NCI-H2227 (cell line): ENCODE results near the gene PLA2G2C.

Experiments
- DNase-seq: peaks from one replicate; lab custom pipeline; 2025; ENCODE audit not compliant: unreplicated experiment; lab: John Stamatoyannopoulos, UW

Gene PLA2G2C

DNA sequence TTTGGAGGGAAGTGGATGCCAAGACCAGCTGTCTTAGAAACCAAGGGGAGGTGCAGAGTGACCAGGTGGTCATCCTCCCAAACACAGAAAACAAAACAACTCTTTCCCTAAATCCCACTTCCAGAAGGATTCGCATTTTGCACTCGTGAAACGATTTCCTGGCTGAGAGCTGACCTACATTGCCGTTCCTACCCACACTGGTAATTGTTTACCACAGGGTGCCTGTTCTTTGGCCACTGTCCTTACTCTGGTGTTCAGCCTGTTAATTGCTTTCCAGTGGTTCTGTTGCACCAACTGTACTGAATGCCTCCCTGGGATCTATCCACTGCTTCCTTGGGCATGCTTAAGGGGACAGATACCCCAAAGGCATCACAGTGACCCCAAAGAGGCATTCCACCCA lies 23.2 kb upstream of the PLA2G2C start:
- no peak for DNase-seq

DNA sequence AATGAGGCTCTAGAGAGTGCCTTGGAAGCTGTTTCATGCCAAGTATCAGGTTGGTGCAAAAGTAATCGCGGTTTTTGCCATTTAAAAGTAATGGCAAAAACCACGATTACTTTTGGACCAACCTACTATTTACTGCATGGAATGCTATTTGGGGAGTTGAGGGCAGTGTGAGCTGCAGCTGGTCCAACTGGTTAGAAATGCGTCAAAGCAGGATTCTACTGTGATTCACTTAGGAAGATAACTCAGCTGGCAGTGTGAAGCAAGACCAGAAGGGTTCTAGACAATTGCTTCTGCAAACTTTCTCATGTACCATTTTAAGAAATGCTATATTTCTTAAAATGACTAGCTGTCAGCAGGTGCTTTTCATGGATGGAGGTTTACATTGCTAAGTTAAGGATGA lies 21.2 kb upstream of the PLA2G2C start:
- DNase-seq = no peak

DNA sequence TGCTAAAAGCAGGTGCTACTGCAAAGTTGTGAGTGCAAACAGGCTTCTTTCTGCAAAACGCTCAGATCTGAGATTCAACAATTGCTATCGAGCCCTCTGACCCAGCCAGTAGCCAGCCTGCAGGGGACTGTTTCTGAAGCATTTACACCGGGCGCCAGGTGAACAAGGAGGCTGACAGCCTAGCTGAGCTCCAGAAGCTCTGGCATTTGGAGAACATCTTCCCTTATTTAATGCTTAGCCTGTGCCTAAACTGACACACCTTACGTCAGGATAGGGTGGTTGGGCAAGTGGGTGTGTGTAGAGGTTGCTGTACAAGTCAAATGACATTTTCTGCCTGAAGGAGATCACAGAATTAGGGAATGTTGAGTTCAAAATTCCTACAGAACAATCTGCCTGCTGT lies 15.8 kb upstream of the PLA2G2C start:
- DNase-seq = no peak

DNA sequence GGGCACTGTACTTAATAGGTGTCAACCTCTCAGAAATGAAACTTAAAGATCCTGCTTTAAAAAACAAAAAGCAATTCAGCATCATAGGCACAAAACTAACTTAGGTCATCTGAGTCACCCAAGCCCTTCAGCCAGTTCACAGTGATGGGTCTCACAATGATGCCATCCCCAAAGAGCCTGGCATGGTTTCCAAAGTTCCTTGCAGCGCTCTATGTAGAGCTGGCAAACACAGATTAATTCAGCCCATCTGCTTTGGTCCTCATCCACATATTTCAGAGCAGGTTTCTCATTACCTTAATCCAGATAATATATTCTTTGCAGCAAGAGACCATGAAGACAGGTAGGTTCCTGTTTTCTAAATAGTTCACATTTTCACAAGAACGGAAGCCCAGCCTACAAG lies 14.6 kb upstream of the PLA2G2C start:
- no peak for DNase-seq

DNA sequence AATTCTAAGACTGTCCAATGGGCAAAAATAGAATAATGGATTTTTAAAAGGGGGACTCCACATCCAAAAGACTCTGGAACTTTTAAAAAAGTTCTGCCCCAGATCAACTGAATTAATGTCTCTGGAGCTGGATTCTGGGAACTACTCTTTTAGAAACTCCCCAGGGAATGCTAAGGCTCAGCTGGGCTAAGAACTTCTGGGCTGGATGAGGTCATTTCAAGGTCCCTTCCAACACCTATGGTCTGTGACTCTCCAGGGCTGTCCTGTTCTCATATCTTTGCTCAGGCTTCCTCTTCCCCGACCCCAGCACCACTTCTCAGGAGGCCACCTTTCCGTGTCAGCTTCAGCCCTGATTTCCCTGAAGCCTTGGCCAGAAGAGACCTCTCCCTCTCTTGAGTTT lies 13.5 kb upstream of the PLA2G2C start:
- no peak for DNase-seq

DNA sequence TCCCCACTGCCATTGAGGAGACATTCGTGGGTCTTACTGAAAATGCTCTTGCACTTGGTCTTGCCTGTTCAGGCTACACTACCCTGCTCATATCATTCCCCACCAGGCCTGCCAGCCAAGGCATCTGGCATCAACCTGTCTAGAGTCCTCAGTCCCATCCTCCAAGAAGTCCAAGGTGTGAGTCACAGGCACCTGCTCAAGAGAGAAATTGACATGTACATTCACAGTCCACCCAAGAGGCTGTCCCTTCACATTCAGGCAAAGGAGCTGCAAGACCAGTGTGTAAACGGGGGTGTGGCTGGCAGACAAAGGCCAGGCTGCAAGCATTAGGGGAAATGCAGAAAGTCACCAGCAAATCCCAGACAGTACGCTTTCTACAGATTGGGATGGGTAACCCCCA lies 13.1 kb upstream of the PLA2G2C start:
- no peak for DNase-seq

DNA sequence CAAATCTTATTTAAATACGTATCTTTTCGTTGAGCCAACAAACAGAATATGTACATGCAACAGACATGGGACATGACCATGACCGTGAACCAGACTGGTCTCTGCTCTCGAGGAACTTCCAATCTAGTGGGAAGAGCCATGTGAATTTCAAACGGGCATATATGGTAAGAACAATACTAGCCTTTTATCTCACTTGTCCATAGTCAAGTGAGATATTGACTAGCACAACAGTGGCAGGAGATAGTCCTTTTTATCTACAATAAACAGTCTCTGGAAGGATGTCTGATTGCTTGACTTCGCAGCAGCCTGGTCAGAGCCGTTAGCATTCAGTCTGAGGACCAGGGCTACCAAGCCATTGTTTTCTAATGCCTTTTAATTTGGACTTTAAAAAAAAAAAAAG lies 12.6 kb upstream of the PLA2G2C start:
- DNase-seq = no peak

DNA sequence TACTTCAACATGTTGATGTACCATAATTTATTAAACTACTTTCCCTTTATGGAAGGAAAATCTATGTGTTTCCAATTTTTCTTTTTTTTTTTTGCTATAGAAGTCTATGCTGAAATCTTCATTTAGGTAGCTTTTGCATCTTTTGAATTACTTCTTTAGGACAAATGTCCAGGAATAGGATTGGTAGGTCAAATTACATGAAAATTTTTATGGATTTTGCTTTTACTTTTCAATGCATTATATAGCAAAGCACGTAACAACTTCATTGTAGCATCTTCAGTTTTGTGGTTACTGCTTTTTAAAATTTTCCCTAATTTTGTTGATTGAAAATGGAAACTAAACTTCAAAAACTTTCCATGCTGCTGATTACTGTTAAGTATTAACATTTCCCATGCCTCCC lies 12.0 kb upstream of the PLA2G2C start:
- DNase-seq = no peak

DNA sequence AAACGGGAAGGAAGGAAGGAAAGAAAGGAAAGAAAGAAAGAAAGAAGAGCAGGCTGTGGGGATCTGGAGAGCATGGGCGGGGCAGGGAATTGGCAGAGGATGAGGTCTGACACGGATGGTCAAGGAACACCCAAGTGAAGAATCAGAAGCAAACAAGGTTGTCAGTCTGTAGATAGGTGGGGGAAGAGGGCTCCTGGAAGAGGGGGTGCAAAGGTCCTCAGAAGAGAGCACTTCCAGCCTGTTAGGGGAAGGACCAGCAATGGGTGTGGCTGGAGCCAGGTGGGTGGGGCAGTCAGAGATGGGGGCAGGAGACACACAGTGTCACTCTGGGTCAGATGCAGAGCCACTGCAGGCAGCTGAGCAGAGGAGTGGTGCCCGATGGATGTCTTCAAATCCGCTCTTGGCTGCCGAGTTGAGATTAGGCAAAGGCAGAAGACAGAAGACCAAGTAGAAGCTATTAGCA lies 11.0 kb upstream of the PLA2G2C start:
- DNase-seq = no peak

DNA sequence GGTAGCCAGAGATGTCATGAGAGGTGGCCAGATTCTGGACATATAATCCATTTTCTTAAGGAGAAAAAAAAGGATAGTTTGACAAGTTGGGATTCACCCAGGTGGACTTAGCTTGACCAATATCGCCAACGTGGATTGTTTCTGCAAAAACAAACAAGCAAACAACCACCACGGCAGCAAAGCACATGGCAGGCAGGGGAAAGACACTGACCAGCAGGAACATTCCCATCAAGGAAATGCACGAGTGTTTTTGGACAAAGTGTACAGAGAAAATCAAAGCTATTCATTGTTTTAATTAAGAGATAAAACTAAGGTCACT lies 9.1 kb upstream of the PLA2G2C start:
- DNase-seq = no peak

DNA sequence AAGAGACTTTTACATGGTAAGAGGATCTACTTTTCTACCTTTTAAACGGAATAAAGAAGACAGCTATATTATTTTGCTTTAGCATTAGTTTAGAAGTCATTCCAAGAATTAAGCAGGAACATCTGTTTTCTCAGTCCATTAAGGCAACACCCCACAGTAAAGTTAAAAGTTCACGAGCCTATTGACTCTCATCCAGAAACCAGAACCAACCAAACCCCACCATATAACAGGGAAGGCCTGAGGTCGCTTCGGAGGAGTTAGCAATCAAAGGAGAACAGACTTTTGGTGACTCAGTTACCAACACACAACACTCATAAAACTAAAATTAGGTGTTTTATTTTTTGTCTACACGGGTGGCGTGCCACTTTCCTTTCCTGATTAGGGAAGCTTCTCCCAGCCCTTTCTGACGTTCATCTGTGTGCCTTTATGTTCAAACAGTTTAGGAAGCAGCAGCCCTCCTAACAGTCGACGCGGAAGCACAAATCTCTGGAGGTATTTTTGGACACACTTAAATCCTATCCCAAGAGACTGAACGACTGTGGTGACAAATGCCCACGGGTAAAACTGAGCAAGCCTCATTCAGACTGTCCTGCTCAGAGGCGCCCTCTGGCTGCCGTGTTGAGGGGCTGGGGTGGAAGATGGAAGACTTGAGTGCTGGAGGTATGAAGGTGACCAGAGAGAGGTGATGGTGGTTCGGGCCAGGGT lies 8.6 kb upstream of the PLA2G2C start:
- peak; percentile 62 for DNase-seq

DNA sequence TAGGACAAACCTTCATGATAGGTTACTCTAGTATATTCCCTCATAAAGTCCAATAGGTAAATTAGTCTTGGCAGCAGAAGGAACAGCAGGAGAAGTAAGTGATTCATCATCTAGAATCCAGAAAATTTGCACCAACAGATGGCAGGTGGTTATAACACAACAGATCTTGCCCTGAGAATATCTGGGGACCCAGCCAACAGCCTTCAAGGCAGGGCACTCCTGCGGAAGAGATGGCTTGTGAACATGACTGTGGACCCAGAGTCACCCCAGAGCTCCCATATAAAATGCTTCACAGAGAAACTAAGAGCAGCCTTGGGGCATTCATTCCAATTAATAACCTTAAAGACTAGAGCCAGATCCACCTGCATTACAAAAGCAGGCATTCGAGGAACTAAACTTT lies 7.9 kb upstream of the PLA2G2C start:
- DNase-seq = no peak

DNA sequence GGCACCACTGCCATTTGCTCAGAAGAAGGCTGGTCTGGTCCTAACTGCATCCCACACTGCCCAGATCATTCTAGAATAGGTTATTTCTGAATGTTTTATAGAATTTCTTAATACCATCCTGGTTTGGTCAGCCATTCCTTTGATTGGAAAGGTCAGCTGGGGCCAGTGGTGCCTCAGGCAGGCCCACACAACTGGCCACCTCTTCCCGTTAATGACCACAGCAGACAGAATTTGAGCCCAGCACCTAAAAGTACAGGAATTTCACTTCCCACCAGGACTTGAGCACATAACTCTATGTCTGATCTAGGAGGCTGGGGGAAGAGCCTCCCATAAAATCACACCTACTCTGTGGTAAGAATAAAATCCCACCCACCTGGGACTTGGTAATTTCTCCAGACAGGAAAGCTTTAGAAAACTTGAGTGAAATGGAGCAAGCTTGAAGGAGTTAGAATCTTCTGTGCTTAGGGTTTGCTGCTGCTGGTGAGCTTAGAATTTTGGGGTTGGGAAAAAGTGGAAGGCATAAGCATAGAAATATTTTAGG lies 6.6 kb upstream of the PLA2G2C start:
- no peak for DNase-seq

DNA sequence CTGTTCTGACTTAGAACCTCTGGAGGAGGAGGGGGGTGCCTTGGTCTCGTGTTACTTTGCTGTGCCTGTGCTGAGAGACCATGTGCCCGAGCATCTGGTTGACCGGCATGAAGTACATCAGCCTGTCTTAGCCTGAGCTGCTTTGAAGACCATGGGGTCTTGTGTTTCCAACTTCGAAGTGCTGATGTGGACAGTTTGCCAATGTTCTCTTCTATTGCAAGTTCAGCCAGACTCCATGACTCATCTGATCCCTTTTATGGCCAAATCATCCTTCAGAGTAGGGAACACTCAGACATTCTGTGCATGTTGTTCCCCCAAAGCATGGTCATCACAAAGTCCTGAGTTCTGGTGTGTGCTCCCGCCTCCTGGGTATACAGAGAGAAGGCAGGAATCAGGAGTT lies 6.0 kb upstream of the PLA2G2C start:
- no peak for DNase-seq

DNA sequence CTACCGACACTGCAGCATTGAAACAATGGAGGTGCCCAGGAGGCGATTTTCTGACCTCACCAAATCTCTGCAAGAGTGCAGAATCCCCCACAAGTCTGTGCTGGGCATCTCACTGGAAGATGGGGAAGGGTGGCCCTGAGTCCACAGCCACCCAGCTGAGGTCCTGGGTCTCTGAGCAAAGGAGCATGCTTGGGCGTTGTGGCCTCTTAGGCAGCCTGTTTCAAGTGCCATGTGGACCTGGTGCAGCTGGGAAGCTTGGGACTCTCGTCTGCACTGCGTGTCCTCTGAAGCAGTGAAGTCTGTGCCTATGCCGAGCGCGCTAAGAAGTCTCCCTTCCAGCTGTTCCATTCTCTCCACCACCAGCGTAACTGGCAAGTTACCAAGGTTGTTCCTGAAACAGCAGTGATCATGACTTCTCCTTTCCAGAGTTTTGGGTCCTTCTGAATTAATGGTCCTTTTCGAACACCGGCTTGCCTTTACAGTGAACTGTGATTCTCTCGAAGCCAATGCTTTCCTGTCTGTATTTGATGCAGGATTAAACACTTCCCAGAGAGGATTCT lies 5.0 kb upstream of the PLA2G2C start:
- no peak for DNase-seq

DNA sequence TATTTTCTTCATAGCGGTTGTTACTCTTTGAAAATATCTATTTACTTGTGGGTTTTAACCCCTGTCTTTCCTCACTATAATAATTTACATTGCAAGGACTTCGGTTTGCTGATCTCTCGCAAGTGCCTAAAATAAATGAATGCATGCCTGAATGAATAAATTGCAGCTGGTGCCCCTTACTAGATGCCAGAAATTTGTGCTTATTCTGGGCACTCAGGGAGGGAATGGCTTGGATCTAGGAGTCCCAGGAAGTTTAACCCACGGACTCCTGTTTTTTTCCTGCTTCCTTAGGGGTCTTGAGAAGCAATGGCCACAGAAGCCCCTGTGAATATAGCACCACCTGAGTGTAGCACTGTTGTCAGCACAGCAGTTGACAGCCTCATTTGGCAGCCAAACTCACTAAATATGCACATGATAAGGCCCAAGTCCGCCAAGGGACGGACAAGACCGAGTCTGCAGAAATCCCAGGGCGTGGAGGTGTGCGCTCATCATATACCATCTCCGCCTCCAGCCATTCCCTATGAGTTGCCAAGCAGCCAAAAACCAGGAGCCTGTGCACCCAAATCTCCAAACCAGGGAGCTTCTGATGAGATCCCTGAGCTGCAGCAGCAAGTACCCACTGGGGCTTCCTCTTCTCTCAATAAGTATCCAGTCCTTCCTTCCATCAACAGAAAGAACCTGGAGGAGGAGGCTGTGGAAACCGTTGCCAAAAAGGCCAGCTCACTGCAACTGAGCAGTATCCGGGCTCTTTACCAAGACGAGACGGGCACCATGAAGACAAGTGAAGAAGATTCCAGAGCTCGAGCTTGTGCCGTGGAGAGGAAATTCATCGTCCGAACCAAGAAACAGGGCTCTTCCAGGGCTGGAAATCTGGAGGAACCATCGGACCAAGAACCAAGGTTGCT lies 4.2 kb upstream of the PLA2G2C start:
- no peak for DNase-seq

DNA sequence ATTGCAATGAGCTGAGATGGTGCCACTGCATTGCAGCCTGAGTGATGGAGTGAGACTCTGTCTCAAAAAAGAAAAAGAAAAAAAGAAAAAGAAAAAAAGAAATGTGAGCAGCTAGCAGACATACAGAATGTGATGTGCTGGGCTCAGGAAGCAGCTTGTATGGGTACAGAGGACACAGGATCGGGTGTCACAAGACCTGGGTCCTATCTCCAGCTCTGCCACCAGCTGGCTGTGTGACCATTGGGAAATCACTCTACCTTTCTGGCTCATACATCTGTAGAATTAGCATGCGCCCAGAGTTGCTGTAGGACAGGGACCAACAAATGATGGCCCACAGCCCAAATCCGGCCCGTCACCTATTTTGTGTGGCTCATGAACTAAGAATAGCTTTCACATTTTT lies 3.3 kb upstream of the PLA2G2C start:
- DNase-seq = no peak

DNA sequence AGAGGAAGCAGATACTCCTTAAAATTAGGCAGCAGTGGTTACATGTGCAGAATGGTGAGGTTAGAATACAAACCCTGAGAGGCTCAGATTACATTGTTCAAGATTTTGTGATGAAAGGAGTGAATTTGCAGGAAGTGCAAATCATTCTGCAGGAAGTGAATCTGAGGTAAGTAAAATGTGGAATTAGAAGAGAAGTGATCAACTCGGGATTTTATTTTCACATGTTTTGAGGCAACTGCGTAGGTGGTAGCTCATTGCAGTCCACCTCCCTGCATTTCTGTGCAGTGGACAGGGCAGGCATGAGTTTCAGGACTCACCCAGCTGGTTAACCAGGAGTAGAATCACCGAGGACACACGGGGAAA lies 2.1 kb upstream of the PLA2G2C start:
- DNase-seq = no peak

DNA sequence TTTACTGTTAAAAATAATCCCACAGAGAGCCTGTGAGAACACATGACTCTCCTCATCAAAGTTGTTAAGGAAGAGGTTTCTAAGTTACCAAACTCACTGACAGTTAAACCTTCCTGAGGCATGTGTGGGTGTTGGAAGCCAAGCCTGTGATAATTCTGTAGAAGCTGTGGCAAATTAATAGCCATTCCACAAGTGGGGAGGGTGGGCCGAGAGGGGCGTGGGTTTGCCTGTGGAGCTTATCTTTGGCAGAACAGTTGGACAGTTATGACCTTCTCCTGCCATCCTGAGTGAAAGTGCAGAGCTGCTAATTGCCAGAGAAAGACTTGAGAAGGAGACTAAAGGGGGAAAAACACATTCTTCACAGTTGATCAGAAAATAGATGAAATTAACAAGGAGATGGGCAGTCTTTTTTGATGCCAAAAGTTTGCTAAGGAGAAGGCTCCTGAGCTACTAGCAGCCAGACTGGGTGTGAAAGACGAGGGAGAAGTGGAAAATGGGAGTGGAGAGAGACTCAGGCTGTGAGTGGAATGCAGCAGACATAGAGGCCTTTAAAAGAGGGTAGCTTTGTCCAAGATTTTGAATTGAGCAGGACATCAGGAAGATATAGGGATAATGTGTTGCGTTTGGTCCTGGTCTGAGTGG lies 1.6 kb upstream of the PLA2G2C start:
- no peak for DNase-seq

DNA sequence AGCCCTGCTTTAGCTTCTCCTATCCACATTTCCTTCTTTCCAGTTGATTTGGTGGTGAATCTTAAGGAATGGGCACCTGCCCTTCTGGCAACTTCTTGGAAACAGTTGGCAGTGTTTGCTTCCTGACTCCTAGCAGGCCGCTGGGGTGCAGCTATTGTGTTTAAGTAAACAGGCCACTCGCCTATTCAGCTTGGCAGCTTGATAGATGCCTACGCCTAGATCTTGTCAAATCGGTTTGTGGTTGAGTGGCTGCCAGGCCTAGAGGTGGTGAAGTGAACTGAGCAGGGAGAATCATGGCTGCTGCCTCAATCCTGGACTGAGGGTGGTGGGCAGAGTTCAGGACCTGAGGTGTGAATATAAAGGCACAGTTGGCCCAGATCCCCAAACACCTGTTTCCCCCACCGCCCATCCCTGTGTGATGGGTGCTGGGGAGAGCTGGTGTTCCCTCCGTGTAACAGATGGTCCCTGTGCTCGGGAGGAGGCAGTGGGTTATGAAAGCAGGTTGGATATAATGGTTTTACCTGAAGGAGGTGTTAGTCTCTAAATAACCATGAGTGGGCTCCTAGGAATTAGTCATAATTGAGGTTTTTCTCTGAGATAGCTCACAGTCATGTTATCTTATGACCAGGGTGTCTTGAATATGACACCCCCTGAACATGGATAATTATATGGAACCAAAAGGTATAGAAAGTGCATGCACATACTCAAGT lies 940 bp upstream of the PLA2G2C start:
- peak; percentile 34 for DNase-seq
